SW480 (cell line): ENCODE results near the gene CITED1.
A peak's percentile ranks its signal among the peaks of the same experiment; 100 is the strongest.

Source experiments
- DNase-seq: peaks from one replicate; pipeline ENCODE4 v3.0.0-alpha.2; 2016; ENCODE audit warnings: low spot score

CITED1 gene

GRCh38 chrX:72270316-72270866 lies 35.3 kb downstream of the CITED1 start:
- no peak for DNase-seq

- no peak for DNase-seq
Measured at GRCh38 chrX:72269671-72270251, 36.0 kb downstream of the CITED1 start.

GRCh38 chrX:72268597-72269365 lies 36.9 kb downstream of the CITED1 start:
- no peak for DNase-seq

GRCh38 chrX:72265263-72265662 lies 40.5 kb downstream of the CITED1 start:
- no peak for DNase-seq

- DNase-seq, result no peak
Measured at GRCh38 chrX:72262077-72262476, 43.6 kb downstream of the CITED1 start.

DNA sequence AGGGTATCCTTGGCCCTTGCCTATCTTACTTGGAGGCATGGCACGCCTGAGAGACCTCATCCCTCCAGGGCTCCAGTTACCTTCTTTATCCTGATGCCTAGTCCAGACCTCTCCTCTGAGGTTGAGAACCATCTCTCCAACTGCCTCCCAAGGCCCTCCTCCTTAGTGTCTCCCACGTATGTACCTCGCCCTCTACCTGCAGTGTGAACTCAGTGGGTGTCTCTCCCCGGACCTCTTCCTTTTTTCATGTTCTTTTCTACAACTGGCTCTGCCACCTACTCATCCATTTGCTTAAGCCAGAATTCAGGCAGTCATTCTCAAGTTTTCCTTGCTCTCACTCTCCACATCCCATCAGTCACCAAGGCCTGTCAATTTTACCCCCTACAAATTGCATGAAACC lies 45.3 kb downstream of the CITED1 start:
- DNase-seq, result no peak

GRCh38 chrX:72258174-72258573 lies 47.5 kb downstream of the CITED1 start:
- DNase-seq, result peak; percentile 67

- no peak for DNase-seq
Measured at GRCh38 chrX:72255864-72256263, 49.9 kb downstream of the CITED1 start.

GRCh38 chrX:72255445-72255844 lies 50.3 kb downstream of the CITED1 start:
- DNase-seq, result no peak

DNA sequence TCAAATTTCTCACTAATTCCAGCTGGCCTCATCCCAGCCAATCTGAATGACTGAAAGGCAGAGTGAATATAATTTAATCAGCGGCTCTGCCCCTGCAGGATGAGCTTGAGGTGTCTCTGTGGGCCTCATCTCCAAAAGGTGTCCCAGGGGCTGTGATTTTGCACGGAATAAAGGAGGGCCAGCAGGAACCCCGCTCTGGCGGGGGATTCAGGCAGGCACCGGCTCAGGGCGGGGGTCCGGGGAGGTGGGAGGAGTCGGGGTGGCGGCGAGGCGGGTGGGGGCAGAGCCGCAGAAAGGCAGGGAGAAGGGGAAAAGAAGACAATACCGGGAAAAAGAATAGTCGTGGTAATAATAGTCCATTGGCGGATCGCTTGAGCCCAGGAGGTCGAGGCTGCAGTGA lies 50.9 kb downstream of the CITED1 start:
- no peak for DNase-seq

GRCh38 chrX:72253686-72254085 lies 52.0 kb downstream of the CITED1 start:
- DNase-seq, result no peak
